ENCODE measurements around the gene PLB1. TPM values are rescaled to one million over a fixed set of nuclear protein-coding genes. Genes with fewer than 3 reads are reported as not detected.

PLB1 gene
- polyA plus RNA-seq, 2 donors, result 0.94 to 1.3 TPM

GRCh38 chr2:28678944-28679343, 183.1 kb downstream of the PLB1 start:
- WGBS, 2 donors, result 80 to 81% methylated on average over 1 of the region's 1 CpG
- H3K9me3 ChIP-seq (ENCODE audit: control insufficient read depth in 2 of 2, insufficient read depth in 1 of 2, low read depth in 1 of 2, low read length in 1 of 2), result no peaks in the 10 kb centered on the region
- H3K36me3 ChIP-seq (ENCODE audit: control insufficient read depth in 2 of 2, insufficient read depth in 2 of 2, low read length in 1 of 2), result no peaks in the 10 kb centered on the region
- no peak overlapping the region for H3K27ac ChIP-seq (ENCODE audit: low read depth in 2 of 2, low read length in 1 of 2)
- no peak overlapping the region for H3K4me3 ChIP-seq (ENCODE audit: low read depth in 1 of 2, low read length in 2 of 2)
- peaks cover 9 to 15% of the 10 kb centered on the region in 2 donors for H3K4me1 ChIP-seq (ENCODE audit: control insufficient read depth in 2 of 2, insufficient read depth in 2 of 2, low read length in 1 of 2)
- no peaks in the 10 kb centered on the region for H3K27me3 ChIP-seq (ENCODE audit: control insufficient read depth in 1 of 2, insufficient read depth in 2 of 2, low read length in 2 of 2)

- H3K36me3 ChIP-seq (ENCODE audit: control insufficient read depth in 2 of 2, insufficient read depth in 2 of 2, low read length in 1 of 2), result no peaks in the 10 kb centered on the region
- H3K9me3 ChIP-seq (ENCODE audit: control insufficient read depth in 2 of 2, insufficient read depth in 1 of 2, low read depth in 1 of 2, low read length in 1 of 2), result no peaks in the 10 kb centered on the region
- peak overlapping the region in 1 of 2 donors; percentile 54 for H3K27ac ChIP-seq (ENCODE audit: low read depth in 2 of 2, low read length in 1 of 2)
- H3K4me1 ChIP-seq (ENCODE audit: control insufficient read depth in 2 of 2, insufficient read depth in 2 of 2, low read length in 1 of 2), result peaks cover 9 to 15% of the 10 kb centered on the region in 2 donors
- no peak overlapping the region for H3K4me3 ChIP-seq (ENCODE audit: low read depth in 1 of 2, low read length in 2 of 2)
- WGBS, 2 donors, result 65 to 75% methylated on average over 6 of the region's 6 CpGs
- no peaks in the 10 kb centered on the region for H3K27me3 ChIP-seq (ENCODE audit: control insufficient read depth in 1 of 2, insufficient read depth in 2 of 2, low read length in 2 of 2)
Observed at GRCh38 chr2:28680657-28681056, 184.8 kb downstream of the PLB1 start.

- peak overlapping the region in 1 of 2 donors; percentile 54 for H3K27ac ChIP-seq (ENCODE audit: low read depth in 2 of 2, low read length in 1 of 2)
Observed at GRCh38 chr2:28681158-28681571, 185.3 kb downstream of the PLB1 start.

DNA sequence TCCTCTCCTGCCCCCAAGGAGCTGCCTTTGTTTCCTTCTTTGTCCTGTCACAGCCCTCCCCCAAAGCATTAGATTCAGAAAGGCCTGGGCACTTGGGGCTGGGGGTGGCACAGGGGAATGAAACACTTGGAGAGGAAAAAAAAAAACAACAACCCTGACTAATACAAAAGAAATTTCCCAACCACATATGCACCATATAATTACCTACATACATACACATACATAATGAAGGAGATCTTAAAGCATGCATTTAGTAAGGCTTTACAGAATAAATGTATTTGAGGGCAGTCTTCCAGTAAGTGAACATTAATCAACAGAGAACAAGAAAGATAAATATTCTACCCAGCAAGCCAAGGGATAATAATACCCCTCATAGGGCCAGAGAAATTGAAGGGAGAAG, 185.7 kb downstream of the PLB1 start:
- Histone ChIP-seq H3K4me3 (ENCODE audit: low read depth in 1 of 2, low read length in 2 of 2) (no peak overlapping the region), H3K27me3 (ENCODE audit: control insufficient read depth in 1 of 2, insufficient read depth in 2 of 2, low read length in 2 of 2) (no peaks in the 10 kb centered on the region), H3K9me3 (ENCODE audit: control insufficient read depth in 2 of 2, insufficient read depth in 1 of 2, low read depth in 1 of 2, low read length in 1 of 2) (no peaks in the 10 kb centered on the region), H3K27ac (ENCODE audit: low read depth in 2 of 2, low read length in 1 of 2) (peak overlapping the region in 1 of 2 donors; percentile 54), H3K4me1 (ENCODE audit: control insufficient read depth in 2 of 2, insufficient read depth in 2 of 2, low read length in 1 of 2) (peaks cover 9 to 15% of the 10 kb centered on the region in 2 donors), H3K36me3 (ENCODE audit: control insufficient read depth in 2 of 2, insufficient read depth in 2 of 2, low read length in 1 of 2) (no peaks in the 10 kb centered on the region)

More at GRCh38 chr2:28681158-28681571, 185.3 kb downstream of the PLB1 start:
- 19 to 42% methylated on average over 4 of the region's 4 CpGs for WGBS, 2 donors
- Histone ChIP-seq H3K36me3 (ENCODE audit: control insufficient read depth in 2 of 2, insufficient read depth in 2 of 2, low read length in 1 of 2) (no peaks in the 10 kb centered on the region), H3K9me3 (ENCODE audit: control insufficient read depth in 2 of 2, insufficient read depth in 1 of 2, low read depth in 1 of 2, low read length in 1 of 2) (no peaks in the 10 kb centered on the region), H3K4me1 (ENCODE audit: control insufficient read depth in 2 of 2, insufficient read depth in 2 of 2, low read length in 1 of 2) (peaks cover 9 to 15% of the 10 kb centered on the region in 2 donors), H3K27me3 (ENCODE audit: control insufficient read depth in 1 of 2, insufficient read depth in 2 of 2, low read length in 2 of 2) (no peaks in the 10 kb centered on the region), H3K4me3 (ENCODE audit: low read depth in 1 of 2, low read length in 2 of 2) (no peak overlapping the region)

DNA sequence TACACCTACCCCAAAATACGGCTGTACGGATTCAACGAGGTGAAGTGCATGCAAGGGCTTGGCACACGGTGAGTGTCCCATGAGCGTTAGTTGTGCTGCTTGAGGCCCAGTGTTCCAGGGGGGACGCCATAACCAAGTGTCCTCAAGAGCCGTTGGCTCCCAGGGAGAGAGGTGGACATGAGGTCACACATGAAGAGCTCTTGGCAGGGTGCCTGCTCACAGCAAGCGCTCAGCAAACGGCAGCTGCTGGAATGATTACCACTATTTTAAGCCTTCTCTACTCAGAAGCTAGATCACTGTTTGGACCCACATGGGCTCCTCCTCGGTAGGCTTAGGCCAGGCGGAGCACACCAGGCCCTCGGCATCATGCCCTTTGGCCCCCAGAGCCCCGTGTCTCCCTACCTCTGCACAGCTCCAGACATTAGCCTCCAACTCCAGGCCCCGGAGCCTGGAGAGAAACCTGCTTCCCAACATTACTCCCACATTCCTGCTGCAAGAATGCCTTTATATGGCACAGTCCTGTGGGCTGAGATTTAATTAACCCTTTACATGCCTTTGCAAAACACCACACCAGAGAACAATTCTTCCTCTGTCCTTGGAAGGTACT, 187.3 kb downstream of the PLB1 start:
- Histone ChIP-seq H3K36me3 (ENCODE audit: control insufficient read depth in 2 of 2, insufficient read depth in 2 of 2, low read length in 1 of 2) (no peaks in the 10 kb centered on the region), H3K27ac (ENCODE audit: low read depth in 2 of 2, low read length in 1 of 2) (peak overlapping the region; percentile 29 to 67), H3K9me3 (ENCODE audit: control insufficient read depth in 2 of 2, insufficient read depth in 1 of 2, low read depth in 1 of 2, low read length in 1 of 2) (no peaks in the 10 kb centered on the region), H3K4me3 (ENCODE audit: low read depth in 1 of 2, low read length in 2 of 2) (no peak overlapping the region), H3K27me3 (ENCODE audit: control insufficient read depth in 1 of 2, insufficient read depth in 2 of 2, low read length in 2 of 2) (no peaks in the 10 kb centered on the region), H3K4me1 (ENCODE audit: control insufficient read depth in 2 of 2, insufficient read depth in 2 of 2, low read length in 1 of 2) (peaks cover 7 to 15% of the 10 kb centered on the region in 2 donors)
- WGBS, 2 donors, result 53 to 55% methylated on average over 14 of the region's 14 CpGs

DNA sequence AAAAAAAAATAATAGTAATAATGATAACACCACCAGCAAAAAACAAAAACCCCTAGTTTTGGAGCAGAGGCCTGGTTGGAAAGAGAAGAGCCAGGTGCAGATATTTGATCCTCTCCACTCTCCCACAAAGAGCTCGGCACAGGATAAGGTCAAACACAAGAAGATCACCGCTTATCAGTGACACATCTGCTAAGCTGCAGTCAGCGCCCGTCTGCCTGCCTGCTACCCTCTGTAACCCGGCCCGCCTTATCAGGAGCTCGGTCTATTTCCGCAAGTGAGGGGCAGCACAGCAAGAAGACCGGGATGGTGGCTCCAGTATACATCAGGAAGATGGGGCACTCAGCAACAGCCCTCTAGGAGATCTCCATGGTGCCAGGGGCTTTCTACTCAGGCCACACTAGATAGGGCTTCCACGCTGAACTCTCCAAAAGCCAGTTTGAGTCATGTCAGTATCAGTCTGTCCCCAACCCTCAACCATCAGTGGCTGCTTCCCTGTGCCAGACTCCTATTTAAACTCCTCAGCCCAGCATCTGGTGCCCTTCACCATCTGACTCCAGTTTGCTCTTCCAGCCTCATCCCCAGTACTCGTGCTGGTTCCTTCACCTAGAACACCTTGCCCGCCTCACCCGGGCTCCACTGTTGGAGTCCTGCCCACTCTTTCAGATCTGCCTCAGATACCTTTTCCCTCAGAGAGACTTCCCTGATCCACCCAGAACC, 188.4 kb downstream of the PLB1 start:
- Histone ChIP-seq H3K4me3 (ENCODE audit: low read depth in 1 of 2, low read length in 2 of 2) (no peak overlapping the region), H3K27me3 (ENCODE audit: control insufficient read depth in 1 of 2, insufficient read depth in 2 of 2, low read length in 2 of 2) (no peaks in the 10 kb centered on the region), H3K27ac (ENCODE audit: low read depth in 2 of 2, low read length in 1 of 2) (no peak overlapping the region), H3K9me3 (ENCODE audit: control insufficient read depth in 2 of 2, insufficient read depth in 1 of 2, low read depth in 1 of 2, low read length in 1 of 2) (no peaks in the 10 kb centered on the region), H3K36me3 (ENCODE audit: control insufficient read depth in 2 of 2, insufficient read depth in 2 of 2, low read length in 1 of 2) (no peaks in the 10 kb centered on the region), H3K4me1 (ENCODE audit: control insufficient read depth in 2 of 2, insufficient read depth in 2 of 2, low read length in 1 of 2) (peaks cover 7 to 15% of the 10 kb centered on the region in 2 donors)
- 95% methylated on average over 13 of the region's 13 CpGs for WGBS, 2 donors

DNA sequence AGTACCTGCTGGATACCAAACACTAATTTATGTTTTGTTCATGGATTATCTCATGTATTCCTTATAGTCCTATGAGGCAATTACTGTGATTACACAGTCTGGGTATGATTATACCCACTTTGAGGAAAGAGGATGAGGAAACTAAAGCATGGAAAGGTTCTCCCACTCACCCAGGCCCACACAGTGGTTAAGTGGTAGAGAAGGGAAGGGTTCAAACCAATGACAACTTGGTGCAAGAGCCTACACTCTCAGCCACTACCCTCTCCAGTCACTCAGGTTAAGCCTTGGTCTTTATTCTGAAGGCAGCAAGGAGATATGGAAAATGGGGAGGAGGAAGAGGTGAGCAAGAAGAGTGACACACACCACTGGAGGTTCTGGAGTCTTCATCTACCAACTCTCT, 191.3 kb downstream of the PLB1 start:
- H3K27ac ChIP-seq (ENCODE audit: low read depth in 2 of 2, low read length in 1 of 2), result peak overlapping the region; percentile 66 to 89
- no peaks in the 10 kb centered on the region for H3K27me3 ChIP-seq (ENCODE audit: control insufficient read depth in 1 of 2, insufficient read depth in 2 of 2, low read length in 2 of 2)
- H3K4me1 ChIP-seq (ENCODE audit: control insufficient read depth in 2 of 2, insufficient read depth in 2 of 2, low read length in 1 of 2), result peaks cover 5 to 16% of the 10 kb centered on the region in 2 donors
- no peaks in the 10 kb centered on the region for H3K9me3 ChIP-seq (ENCODE audit: control insufficient read depth in 2 of 2, insufficient read depth in 1 of 2, low read depth in 1 of 2, low read length in 1 of 2)
- H3K4me3 ChIP-seq (ENCODE audit: low read depth in 1 of 2, low read length in 2 of 2), result no peak overlapping the region
- H3K36me3 ChIP-seq (ENCODE audit: control insufficient read depth in 2 of 2, insufficient read depth in 2 of 2, low read length in 1 of 2), result no peaks in the 10 kb centered on the region

DNA sequence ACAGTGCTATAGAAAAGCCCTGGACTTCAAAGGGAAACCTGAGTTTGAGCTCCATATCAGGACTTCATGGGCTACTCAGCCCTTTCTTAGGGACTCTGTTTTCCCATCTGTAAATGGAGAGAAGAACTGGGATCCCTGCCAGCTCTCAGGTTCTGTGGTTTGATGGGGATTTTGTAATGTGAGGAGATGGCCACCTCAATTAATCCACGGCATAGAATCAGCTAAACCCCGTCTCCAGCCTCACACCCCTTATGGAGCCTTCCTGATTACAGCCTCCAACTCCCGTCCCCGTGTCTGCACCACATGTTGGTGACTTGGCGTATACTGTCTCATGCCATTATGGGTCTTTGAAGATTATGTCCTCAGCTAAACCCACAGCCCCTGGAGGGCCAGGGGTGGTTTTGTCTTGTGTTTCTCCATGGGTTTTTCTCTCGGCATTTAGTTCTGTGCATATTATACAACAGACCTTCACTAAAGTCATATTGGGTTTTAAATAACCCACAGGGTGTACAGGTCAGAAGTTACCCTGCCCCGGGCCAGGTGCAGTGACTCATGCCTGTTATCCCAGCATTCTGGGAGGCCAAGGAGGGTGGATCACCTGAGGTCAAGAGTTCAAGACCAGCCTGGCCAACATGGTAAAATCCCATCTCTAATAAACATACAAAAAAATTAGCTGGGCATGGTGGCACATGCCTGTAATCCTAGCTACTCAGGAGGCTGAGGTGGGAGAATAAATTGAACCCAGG, 192.0 kb downstream of the PLB1 start:
- peaks cover 3 to 15% of the 10 kb centered on the region in 2 donors for H3K4me1 ChIP-seq (ENCODE audit: control insufficient read depth in 2 of 2, insufficient read depth in 2 of 2, low read length in 1 of 2)
- no peak overlapping the region for H3K4me3 ChIP-seq (ENCODE audit: low read depth in 1 of 2, low read length in 2 of 2)
- WGBS, 2 donors, result 84 to 91% methylated on average over 7 of the region's 7 CpGs
- H3K27ac ChIP-seq (ENCODE audit: low read depth in 2 of 2, low read length in 1 of 2), result peak overlapping the region; percentile 66 to 89
- no peaks in the 10 kb centered on the region for H3K36me3 ChIP-seq (ENCODE audit: control insufficient read depth in 2 of 2, insufficient read depth in 2 of 2, low read length in 1 of 2)
- no peaks in the 10 kb centered on the region for H3K27me3 ChIP-seq (ENCODE audit: control insufficient read depth in 1 of 2, insufficient read depth in 2 of 2, low read length in 2 of 2)
- no peaks in the 10 kb centered on the region for H3K9me3 ChIP-seq (ENCODE audit: control insufficient read depth in 2 of 2, insufficient read depth in 1 of 2, low read depth in 1 of 2, low read length in 1 of 2)

GRCh38 chr2:28688818-28689217, 193.0 kb downstream of the PLB1 start:
- Histone ChIP-seq H3K36me3 (ENCODE audit: control insufficient read depth in 2 of 2, insufficient read depth in 2 of 2, low read length in 1 of 2) (no peaks in the 10 kb centered on the region), H3K27ac (ENCODE audit: low read depth in 2 of 2, low read length in 1 of 2) (no peak overlapping the region)

More at GRCh38 chr2:28688818-28689217, 193.0 kb downstream of the PLB1 start:
- H3K27me3 ChIP-seq (ENCODE audit: control insufficient read depth in 1 of 2, insufficient read depth in 2 of 2, low read length in 2 of 2), result no peaks in the 10 kb centered on the region
- peaks cover 3 to 8% of the 10 kb centered on the region in 2 donors for H3K4me1 ChIP-seq (ENCODE audit: control insufficient read depth in 2 of 2, insufficient read depth in 2 of 2, low read length in 1 of 2)
- WGBS, 2 donors, result 82 to 86% methylated on average over 2 of the region's 2 CpGs
- H3K9me3 ChIP-seq (ENCODE audit: control insufficient read depth in 2 of 2, insufficient read depth in 1 of 2, low read depth in 1 of 2, low read length in 1 of 2), result no peaks in the 10 kb centered on the region
- H3K4me3 ChIP-seq (ENCODE audit: low read depth in 1 of 2, low read length in 2 of 2), result no peak overlapping the region

Measured in esophagus (tissue), 2 donors.